Stromal cell of bone marrow (primary cell): Measurements from ENCODE around the gene SLC25A44.

Experiments
- DNase-seq: peaks from one replicate; pipeline ENCODE4 v3.0.0-alpha.2; 2012; ENCODE audit warnings: low read depth

SLC25A44 gene

DNA sequence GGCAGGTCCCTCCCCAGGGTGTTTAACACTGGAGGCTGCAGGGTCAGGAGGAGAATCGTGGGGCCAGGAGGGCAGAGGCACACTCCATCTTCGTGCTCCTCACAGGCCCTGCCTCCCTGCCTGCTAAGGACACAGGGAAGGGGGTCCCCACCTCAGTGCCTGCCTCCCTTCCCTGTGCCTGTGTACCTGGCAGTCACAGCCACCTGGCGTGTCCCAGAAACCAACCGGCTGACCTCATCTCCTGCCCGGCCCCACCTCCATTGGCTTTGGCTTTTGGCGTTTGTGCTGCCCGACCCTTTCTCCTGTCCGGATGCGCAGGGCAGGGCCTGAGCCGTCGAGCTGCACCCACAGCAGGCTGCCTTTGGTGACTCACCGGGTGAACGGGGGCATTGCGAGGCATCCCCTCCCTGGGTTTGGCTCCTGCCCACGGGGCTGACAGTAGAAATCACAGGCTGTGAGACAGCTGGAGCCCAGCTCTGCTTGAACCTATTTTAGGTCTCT, 47.5 kb downstream of the SLC25A44 start:
- DNase-seq, result peak; percentile 36

DNA sequence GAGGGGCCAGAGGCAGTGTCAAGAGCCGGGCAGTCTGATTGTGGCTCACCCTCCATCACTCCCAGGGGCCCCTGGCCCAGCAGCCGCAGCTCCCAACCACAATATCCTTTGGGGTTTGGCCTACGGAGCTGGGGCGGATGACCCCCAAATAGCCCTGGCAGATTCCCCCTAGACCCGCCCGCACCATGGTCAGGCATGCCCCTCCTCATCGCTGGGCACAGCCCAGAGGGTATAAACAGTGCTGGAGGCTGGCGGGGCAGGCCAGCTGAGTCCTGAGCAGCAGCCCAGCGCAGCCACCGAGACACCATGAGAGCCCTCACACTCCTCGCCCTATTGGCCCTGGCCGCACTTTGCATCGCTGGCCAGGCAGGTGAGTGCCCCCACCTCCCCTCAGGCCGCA, 48.0 kb downstream of the SLC25A44 start, which contains the start of gene BGLAP:
Gene BGLAP (plus strand): TSS at position 259 of the 400 bp plus-strand sequence. CDS start 48 bp downstream, at position 307.
- DNase-seq, result no peak

DNA sequence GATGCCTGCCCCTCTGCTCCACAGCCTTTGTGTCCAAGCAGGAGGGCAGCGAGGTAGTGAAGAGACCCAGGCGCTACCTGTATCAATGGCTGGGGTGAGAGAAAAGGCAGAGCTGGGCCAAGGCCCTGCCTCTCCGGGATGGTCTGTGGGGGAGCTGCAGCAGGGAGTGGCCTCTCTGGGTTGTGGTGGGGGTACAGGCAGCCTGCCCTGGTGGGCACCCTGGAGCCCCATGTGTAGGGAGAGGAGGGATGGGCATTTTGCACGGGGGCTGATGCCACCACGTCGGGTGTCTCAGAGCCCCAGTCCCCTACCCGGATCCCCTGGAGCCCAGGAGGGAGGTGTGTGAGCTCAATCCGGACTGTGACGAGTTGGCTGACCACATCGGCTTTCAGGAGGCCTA, 48.8 kb downstream of the SLC25A44 start:
- DNase-seq, result no peak

DNA sequence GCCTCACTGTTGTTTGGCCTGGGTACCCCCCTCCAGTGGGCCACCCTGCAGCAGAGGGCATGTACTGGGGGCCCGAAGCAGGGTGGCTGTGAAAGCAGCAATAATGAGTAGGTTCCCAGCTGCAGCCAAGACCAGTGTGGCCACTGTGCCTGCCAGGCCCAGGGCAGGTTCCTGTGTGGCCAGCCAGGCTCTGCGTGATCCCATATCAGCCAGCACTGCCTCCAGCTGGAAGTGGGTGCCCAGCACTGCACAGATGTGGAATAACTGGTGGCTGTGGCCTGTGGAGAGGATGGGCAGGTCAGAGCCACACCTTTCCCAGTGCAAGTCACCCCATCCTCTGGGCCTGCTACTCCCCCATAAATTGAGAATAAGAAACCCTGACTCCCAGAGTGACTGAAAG, 50.2 kb downstream of the SLC25A44 start:
- no peak for DNase-seq

DNA sequence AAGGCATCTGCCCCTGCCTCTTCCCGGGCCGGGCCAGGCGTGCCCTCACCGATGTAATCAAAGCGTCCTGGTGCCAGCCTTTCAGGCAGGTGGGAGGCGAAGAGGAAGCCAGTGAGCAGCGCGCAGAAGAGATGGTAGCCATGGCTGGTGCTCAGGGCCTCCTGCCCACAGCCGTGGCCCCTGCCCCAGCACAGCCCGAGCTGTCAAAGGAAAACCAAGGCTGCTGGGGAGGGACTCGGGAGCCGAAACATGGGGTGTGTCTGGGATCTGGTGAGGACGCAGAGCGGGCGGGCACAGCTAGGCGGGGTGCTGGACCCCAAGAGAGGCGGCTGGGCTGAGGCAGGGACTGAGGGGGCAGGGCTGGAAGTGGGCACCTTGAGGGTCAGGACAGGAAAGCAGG, 50.8 kb downstream of the SLC25A44 start:
- DNase-seq, result no peak

DNA sequence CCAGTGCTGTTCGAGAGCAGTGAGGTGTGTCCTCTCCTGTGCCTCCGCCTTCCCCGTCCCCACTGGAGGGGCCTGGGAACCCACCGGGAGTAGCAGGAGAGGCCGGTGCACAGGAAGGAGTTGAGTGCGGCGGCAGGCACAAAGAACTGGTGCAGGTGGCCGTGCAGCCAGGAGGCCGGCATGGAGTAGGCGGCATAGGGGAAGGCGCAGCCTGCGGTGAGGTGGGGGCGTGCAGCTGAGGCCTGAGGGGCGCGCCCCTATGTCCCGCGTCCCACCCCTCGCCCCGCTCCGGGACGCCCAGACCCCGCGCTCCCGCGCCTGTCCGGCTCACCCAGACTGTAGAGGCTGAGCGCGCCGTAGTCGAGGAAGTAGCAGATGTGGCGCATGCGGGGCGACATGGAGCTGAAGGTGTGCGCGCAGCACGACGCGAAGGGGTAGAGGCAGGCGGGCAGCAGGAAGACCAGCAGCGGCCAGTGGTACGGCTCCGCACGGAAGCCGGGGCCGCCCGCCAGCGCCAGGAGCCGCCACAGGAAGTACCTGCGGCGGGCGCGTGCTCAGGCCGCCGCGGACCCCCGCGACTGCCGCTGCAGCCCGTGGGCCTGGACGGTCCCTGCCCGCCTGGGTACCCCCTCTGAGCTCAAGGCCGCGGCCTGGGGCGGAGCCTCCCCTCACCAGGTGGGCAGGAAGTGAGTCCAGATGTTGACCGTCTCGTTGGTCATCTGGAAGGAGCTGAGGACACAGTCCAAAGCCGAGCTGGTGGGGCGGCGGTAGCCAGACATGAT, 51.7 kb downstream of the SLC25A44 start:
- no peak for DNase-seq

DNA sequence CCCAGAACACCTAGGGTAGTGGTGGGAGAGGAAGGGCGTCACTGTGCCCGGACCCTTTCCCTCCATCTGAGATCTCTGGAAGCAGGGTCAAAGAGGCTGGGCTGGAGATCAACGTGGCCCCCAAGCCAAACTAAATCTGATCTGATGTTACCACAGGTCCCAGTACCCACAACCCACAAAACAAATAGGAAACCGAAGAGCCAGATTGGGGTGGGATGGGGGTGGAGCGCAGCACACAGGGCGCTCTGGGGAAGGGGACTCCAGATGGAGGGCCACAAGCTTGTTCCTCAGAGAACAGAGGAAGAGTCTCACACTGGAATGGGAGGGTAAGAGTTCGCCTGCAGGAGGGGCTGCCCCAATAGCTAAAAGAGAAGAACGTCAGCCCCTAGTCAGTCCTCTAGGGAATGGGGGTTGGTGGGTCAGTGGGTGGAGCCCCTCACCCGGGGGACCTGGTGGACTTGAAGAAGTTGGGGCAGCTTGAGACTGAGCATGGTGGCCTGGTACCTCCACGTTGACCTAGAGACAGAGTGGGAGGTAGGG, 52.4 kb downstream of the SLC25A44 start:
- no peak for DNase-seq

DNA sequence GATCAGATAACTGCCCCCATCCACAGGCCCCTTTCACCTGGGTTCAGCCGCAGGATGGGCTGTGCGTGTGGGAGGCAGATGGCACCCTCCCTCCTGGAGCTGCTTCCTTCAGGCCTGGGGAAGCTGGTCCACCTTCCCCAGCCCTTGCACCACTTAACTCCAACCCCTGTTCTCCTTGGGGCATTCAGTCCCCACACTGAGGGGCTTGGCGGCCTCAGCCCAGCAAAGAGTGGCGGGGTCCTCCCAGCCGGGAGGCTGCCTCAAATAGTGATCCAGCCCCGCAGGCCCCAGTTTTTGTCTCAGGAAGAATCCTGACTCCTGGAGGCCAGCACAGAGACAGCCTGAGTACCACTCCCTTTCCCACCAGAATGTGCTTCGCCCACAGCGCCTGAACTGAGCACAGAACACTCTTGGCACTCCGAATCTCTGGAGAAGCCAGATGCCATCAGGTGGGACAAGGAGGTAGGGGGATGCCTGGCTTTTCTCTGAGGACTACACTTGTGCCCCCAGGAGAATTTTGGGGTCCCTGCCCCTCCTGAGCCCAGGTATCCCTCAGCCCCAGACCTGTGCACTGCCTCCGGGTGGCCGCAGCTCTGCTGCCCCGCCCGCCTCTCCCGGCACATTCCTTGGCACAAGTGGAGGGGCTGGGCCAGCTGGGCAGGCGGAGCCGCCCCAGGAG, 53.0 kb downstream of the SLC25A44 start:
- no peak for DNase-seq

DNA sequence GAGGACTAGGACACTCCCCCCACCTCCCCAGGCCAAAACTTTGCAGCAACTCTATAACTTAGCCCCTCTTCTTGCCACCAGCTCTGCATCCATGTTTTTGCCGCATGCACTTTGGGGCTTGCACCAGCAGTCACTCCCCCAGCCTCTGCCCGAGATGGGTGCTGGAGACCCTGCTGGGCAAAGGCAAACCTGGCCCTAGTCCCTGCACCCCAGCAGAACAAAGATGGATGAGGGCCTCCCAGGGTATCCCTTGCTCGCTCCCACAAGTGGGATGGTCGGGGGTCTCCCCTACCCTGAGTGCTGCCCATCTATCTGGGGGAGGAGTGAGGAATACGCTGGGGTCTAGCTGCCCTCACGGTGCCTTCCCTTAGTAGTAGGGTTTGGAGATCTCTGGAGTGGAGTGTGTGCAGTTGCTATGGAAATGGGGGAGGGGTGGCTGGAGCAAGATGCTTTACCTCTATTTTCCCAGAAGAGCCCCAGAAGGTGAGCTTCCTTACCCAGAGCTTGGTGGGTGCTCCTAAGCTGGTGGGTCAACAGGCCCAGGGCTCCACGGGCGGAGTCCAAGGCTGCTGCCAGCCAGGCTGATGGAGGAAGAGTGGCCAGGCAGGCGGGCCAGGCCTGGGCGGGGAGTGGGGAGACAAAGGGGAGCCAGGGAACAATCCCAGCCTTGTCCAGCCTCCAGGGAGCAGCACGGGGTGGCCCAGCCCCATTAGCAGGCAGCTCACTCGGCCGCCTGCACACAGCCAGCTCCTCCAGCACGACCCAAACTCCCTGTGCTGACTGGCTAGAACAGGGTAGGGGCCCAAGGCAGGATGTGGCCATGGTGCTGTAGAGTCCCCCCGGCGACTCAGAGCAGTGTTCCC, 53.8 kb downstream of the SLC25A44 start, which contains the start of gene PAQR6:
Gene PAQR6 (minus strand): TSS at position 597 of the 863 bp plus-strand sequence. CDS start 1,325 bp downstream, outside the sequence.
- no peak for DNase-seq

DNA sequence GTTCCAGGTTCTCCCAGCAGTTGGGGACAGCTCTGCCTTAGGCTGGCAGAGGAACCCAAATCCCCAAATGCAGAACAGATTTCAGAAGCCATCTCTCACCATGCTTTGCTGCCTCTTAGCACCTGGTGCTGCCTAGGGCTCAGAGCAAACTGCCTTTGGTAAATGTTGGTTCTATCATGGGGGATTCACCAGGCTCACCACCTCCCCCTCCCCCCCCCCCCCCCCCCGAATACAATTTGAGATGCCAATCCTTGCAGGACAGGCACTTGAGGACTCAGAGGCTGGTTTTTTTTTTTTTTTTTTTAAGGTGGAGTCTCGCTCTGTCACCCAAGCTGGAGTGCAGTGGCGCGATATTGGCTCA, 54.4 kb downstream of the SLC25A44 start:
- no peak for DNase-seq

DNA sequence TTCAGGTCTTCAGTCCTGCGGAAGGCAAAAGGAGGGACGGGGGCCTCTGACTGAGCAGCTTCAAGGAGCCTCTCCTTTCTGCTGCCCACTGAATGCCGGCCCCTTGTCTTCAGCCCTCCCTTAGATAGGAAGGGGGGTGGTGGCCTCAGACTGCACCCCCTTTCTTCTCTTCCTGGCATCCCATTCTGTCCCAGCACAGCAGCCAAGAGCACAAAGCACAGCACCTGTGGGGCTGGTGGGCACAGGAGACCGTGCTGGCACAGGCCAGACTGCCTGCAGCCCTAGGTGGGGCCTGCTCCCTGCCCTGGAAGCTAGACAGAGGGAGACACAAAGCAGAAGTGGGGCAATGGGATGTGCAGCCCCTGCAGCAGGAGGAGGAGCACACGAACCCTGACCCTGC, 55.7 kb downstream of the SLC25A44 start:
- DNase-seq, result no peak

DNA sequence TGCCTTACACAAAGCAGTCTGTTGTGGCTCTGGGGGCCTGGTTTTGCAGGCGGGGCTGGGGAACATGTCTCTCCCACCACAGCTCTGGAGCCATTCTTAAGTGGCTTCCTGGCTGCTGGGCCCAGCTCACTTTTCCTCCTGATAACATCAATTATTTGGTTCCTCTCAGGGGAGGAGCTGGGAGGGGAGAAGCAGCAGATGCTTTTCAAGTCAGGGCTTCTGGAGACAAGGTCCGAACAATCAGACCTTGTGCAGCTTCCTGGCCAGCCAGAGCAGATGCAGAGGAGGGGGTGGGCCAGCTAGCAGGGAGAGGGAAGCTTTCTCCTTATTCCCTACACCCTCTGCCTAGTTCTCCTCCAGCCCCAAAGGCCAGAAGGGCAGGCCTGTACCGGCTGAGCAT, 57.6 kb downstream of the SLC25A44 start:
- DNase-seq, result no peak

DNA sequence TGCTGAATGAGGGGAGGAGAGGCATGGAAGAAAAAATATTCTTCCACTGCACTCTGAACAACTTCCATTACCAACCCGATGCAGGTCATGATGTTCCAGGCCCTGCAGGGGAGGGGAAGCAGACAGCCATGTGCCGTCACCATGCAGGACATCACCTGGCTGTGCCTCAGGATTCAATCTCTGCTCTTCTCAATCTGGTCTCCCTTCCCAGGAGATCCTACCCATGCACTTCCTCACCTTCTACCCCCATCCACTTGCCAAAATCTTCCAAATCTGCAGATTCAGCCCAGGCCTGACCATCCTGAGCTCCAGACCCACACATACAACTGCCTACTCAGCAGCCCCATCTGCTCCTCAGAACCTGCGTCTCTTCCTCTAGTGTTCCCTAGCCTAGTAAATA, 59.7 kb downstream of the SLC25A44 start:
- DNase-seq, result no peak

DNA sequence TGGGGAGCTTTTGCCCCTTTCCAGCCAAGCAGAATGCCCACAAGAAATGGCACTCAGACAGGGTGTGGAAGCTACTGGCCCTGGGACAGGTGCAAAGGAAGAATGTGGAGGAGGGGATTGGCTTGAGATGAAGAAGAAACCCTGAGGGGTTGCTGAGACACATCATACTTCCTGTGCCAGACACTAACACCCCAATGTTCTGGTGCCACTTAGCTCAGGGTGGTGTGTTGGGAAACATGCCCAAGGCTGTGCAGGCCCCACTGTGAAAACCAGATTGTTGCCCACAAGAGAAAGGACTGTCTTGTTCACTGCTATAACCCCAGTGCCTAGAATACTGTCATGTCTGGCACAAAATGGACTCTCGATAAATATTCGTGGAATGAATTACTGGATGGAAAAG, 63.8 kb downstream of the SLC25A44 start:
- no peak for DNase-seq

DNA sequence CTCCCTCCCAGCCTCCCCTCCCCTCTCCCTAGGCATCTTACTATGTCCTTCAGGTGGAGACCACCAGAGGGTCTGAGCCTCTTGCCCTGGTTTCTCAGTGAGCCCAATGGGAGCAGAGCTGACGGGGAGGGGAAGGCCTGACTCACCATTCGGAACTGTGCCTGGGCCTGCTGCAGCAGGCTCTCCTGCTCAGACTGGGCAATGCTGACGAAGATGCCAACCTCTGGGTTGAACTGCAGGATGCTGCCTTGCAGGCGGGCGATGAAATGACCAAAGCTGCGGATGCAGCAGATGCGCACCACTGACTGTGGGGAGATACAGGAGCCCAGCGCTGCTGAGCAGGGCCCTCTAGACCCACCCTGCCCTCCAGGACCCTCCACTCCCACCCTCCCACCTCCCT, 65.0 kb downstream of the SLC25A44 start:
- no peak for DNase-seq

DNA sequence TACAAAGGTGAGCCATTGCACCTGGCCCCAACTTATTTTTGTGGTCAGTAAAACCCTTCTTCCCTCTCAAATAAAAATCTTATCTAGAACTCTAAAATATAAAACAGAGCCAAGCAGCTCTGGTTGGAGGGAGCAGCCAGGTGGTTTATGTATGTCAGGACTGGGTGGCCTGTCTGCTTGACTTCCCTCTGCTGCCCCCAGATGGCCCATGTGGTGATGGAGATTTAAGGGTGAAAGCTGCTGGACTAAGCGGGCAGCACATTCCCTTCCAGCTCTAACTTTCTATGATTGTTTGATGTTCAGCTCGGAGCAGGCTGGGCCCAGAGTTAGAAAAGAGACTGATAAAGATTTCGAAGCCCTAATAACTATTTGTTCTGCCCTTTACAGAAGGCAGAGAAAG, 65.9 kb downstream of the SLC25A44 start:
- DNase-seq, result no peak

DNA sequence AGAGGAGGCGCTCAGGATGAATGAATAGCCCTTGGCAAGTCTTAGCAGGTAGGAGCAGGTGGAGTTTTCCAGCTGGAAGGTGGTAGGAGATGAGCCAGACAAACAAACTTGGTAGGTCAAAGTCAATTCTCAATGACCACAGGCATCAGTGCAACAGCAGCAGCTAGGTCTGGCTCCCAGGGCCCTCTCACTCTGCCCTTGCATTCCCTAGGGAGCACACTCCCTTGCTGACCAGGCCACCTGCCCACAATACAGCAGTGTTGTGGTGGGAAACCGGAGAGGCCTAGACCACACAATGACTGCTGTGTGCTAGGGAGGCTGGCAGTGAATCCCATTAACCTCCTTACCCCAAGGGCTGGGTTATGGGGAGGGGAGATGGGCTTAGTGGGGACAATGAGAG, 67.0 kb downstream of the SLC25A44 start:
- no peak for DNase-seq
